K562 (cell line): Measurements from ENCODE around the gene SIGLEC7. TPM values are rescaled to one million over a fixed set of nuclear protein-coding genes. Genes with fewer than 3 reads are reported as not detected.
A peak's percentile ranks its signal among the peaks of the same experiment; 100 is the strongest.

Experiments
- ATAC-seq: fragments of 200-7000 bp; cut with Tn5 transposase; 3 replicates; pipeline ENCODE4 v1.9.1; 2020; ENCODE audit warnings: moderate library complexity
- BruUV-seq: library from RNA; stranded (reverse); fragments of 400-500 nt; replicated peaks from 2 replicates; lab custom pipeline; 2021; lab: Mats Ljungman, UMichigan
- CTCF ChIA-PET: fragments of 300-600 bp; formaldehyde crosslinking; extraction: SDS; loops from one replicate; lab custom pipeline; 2021; ENCODE audit warnings: low intra/inter-chr PET ratio; lab: Yijun Ruan, JAX
- POLR2A ChIA-PET: fragments of 300-600, 350-650 bp; sonication (Branson Sonifier 250); formaldehyde crosslinking; extraction: SDS; loops from one replicate; lab custom pipeline; 2021; ENCODE audit warnings: antibody characterized with exemption, inconsistent platforms; lab: Yijun Ruan, JAX
- DNase-seq, 4 experiments: peaks; one replicate each; pipeline versions ENCODE4 v3.0.0 to v3.0.0-alpha.2; 2011 to 2018; ENCODE audit warnings: low spot score in 3 of 4, mixed read lengths in 3 of 4; ENCODE audit errors: extremely low read depth in 1 of 4
- FAIRE-seq: peaks from 2 replicates; lab custom pipeline; 2011; peaks lifted over from hg19 to GRCh38; lab: Jason Lieb, UNC
- H2AFZ ChIP-seq: 2 replicates; pipeline ENCODE4 v1.6.0; 2011; ENCODE audit warnings: low read depth, low read length, control low read depth, inconsistent platforms
- H3K27ac ChIP-seq: fragments of 200-600 bp; 3 replicates; pipeline ENCODE4 v1.8.0; 2011; ENCODE audit warnings: low read depth, mild to moderate bottlenecking, control low read depth, inconsistent platforms, low read length, moderate library complexity, mixed read lengths; ENCODE audit errors: extremely low read depth
- H3K27me3 ChIP-seq, 2 experiments: fragments of 300-600 bp in 1 of 2; 2 replicates in 1 of 2; 3 replicates in 1 of 2; pipeline versions ENCODE4 v1.6.0 to v1.8.0; 2011; ENCODE audit warnings: inconsistent platforms in 2 of 2, low read length in 2 of 2, mild to moderate bottlenecking in 1 of 2, mixed read lengths in 1 of 2, moderate library complexity in 1 of 2; ENCODE audit not compliant: control insufficient read depth in 2 of 2, insufficient read depth in 2 of 2
- H3K36me3 ChIP-seq: fragments of 300-600 bp; 3 replicates; pipeline ENCODE4 v1.8.0; 2011; ENCODE audit warnings: mild to moderate bottlenecking, low read length, inconsistent platforms; ENCODE audit not compliant: control insufficient read depth, insufficient read depth
- H3K4me1 ChIP-seq, 2 experiments: fragments of 200-600 bp in 1 of 2; replicated peaks in 1 of 2; 2 replicates in 1 of 2; 3 replicates in 1 of 2; pipeline versions ENCODE4 v1.5.1 to v1.8.0; 2011; ENCODE audit warnings: inconsistent platforms in 2 of 2, low read length in 2 of 2, mild to moderate bottlenecking in 1 of 2, mixed read lengths in 1 of 2, moderate library complexity in 1 of 2; ENCODE audit not compliant: control insufficient read depth in 2 of 2, insufficient read depth in 2 of 2
- H3K4me2 ChIP-seq: 2 replicates; pipeline ENCODE4 v1.6.1; 2011; ENCODE audit warnings: low read length, control low read depth, inconsistent platforms, mixed read lengths; ENCODE audit not compliant: insufficient read depth
- H3K4me3 ChIP-seq: fragments of 200-600 bp; sonication (generic), shearing (Covaris generic); 2 replicates; pipeline ENCODE4 v1.5.1; 2016; ENCODE audit warnings: control low read depth, inconsistent platforms
- H3K79me2 ChIP-seq: fragments of 200-600 bp; 3 replicates; pipeline ENCODE4 v1.8.0; 2011; ENCODE audit warnings: low read length, inconsistent platforms; ENCODE audit not compliant: control insufficient read depth, insufficient read depth
- H3K9ac ChIP-seq, 2 experiments: 2 replicates each; pipeline versions ENCODE4 v1.6.0 to v1.6.1; 2011; ENCODE audit warnings: low read depth in 2 of 2, low read length in 2 of 2, control low read depth in 1 of 2, inconsistent platforms in 1 of 2, mild to moderate bottlenecking in 1 of 2, mixed read lengths in 1 of 2; ENCODE audit not compliant: insufficient read depth in 1 of 2
- H3K9me1 ChIP-seq: one replicate; pipeline ENCODE4 v1.6.0; 2011; ENCODE audit warnings: inconsistent platforms, mild to moderate bottlenecking, low read length, moderate library complexity; ENCODE audit not compliant: control insufficient read depth, insufficient read depth
- H3K9me3 ChIP-seq: replicated peaks from 2 replicates; pipeline ENCODE4 v1.5.1; 2011; ENCODE audit warnings: low read depth, low read length, inconsistent platforms; ENCODE audit not compliant: control insufficient read depth, insufficient read depth
- H4K20me1 ChIP-seq: replicated peaks from 2 replicates; pipeline ENCODE4 v1.6.1; 2011; ENCODE audit warnings: low read length, inconsistent platforms, mixed read lengths; ENCODE audit not compliant: control insufficient read depth, insufficient read depth
- AFF1 ChIP-seq, 2 experiments: fragments of 450-650 bp; IDR thresholded peaks; 2 replicates each; pipeline ENCODE4 v1.6.1; 2018; ENCODE audit warnings: mild to moderate bottlenecking in 2 of 2, low read depth in 1 of 2; ENCODE audit not compliant: partially characterized antibody in 2 of 2
- CHD4 ChIP-seq: fragments of 200-600 bp; sonication (generic); IDR thresholded peaks from 3 replicates; pipeline ENCODE4 v1.6.1; 2012; ENCODE audit warnings: low read depth, mild to moderate bottlenecking, mixed read lengths, low read length, inconsistent platforms; ENCODE audit not compliant: insufficient read depth, insufficient replicate concordance, poor library complexity, severe bottlenecking
- CXXC5 ChIP-seq: fragments of 250-450 bp; sonication (Bioruptor Pico); IDR thresholded peaks from 2 replicates; pipeline ENCODE4 v1.8.0; 2022; ENCODE audit warnings: inconsistent platforms, mild to moderate bottlenecking, moderate library complexity
- HNRNPUL1 ChIP-seq: fragments of 200-400 bp; formaldehyde crosslinking; IDR thresholded peaks from 2 replicates; pipeline ENCODE4 v1.6.1; 2017; ENCODE audit warnings: low read length
- KLF16 ChIP-seq: IDR thresholded peaks from 2 replicates; pipeline ENCODE4 v1.6.1; 2016; ENCODE audit warnings: antibody characterized with exemption
- MTF1 ChIP-seq: fragments of 250-450 bp; sonication (Bioruptor Pico); IDR thresholded peaks from 2 replicates; pipeline ENCODE4 v1.9.0; 2021; ENCODE audit warnings: moderate library complexity, mild to moderate bottlenecking, inconsistent platforms, borderline replicate concordance
- NFIX ChIP-seq: fragments of 250-450 bp; sonication (Bioruptor Pico); IDR thresholded peaks from 2 replicates; pipeline ENCODE4 v1.4.0; 2020; ENCODE audit warnings: low read depth, mild to moderate bottlenecking, moderate library complexity
- PYGO2 ChIP-seq: fragments of 450-650 bp; IDR thresholded peaks from 2 replicates; pipeline ENCODE4 v1.6.1; 2016; ENCODE audit warnings: mild to moderate bottlenecking, missing genetic modification characterization, moderate library complexity, missing compliant biosample characterization
- SIRT6 ChIP-seq: IDR thresholded peaks from one replicate; pipeline ENCODE4 v1.6.1; 2012; ENCODE audit warnings: low read depth, mild to moderate bottlenecking, control low read depth, inconsistent platforms, low read length, moderate library complexity
- ZNF274 ChIP-seq: IDR thresholded peaks from 2 replicates; pipeline ENCODE4 v1.6.1; 2011; ENCODE audit warnings: low read depth, mild to moderate bottlenecking, low read length, moderate library complexity, borderline replicate concordance
- WGBS: fragments of 100-300 bp; shearing (Covaris generic); methylation state at CpG from one replicate; pipeline ENCODE4 v1.1.6; 2016; ENCODE audit warnings: low coverage, mixed read lengths; ENCODE audit not compliant: insufficient coverage; ENCODE audit errors: missing lambda C conversion rate; 5-methylcytosine and 5-hydroxymethylcytosine counted together
- in situ Hi-C: fragments of 300-500 bp; cut with MboI; formaldehyde crosslinking; loops from 4 replicates; pipeline ENCODE4 v1.15.0; 2018; ENCODE audit warnings: inconsistent platforms, mixed read lengths
- intact Hi-C: fragments of 100-400 bp; cut with micrococcal nuclease; formaldehyde crosslinking; loops from 2 replicates; pipeline ENCODE4 v1.14.2; 2022
- polyA plus RNA-seq, 8 experiments: library from polyadenylated mRNA; depleted of rRNA in 4 of 8; stranded (reverse) in 5 of 8; unstranded in 3 of 8; fragments of >200 nt; fragmentation: Nextera tagmentation in 2 of 8; fragmentation: Illumina TruSeq in 1 of 8; extraction: Ambion mirVana in 2 of 8; extraction: Trizol in 1 of 8; gene quantifications; 2 replicates each; pipeline versions ENCODE4 v1.2.1 to v1.2.3, GENCODE V29; 2011 to 2014; ENCODE audit warnings: inconsistent platforms in 1 of 8, missing spikeins in 1 of 8
- total RNA-seq, 7 experiments: library from RNA; depleted of rRNA in 6 of 7; stranded (reverse); fragments of >200 nt in 6 of 7; fragmentation: Illumina TruSeq in 2 of 7; extraction: Trizol in 2 of 7; gene quantifications; 2 replicates each; pipeline versions ENCODE4 v1.2.1 to v1.2.3, GENCODE V29; 2011 to 2021; ENCODE audit warnings: low replicate concordance in 1 of 7
- TF ChIP-seq, protein P1 (sequence below): sonication (generic); formaldehyde crosslinking; IDR thresholded peaks from 2 replicates; pipeline ENCODE4 v1.8.0; 2023; ENCODE audit warnings: mild to moderate bottlenecking, missing genetic modification reagents

Gene SIGLEC7
- total and polyA plus RNA-seq, 9 of the 15 experiments (the other 6 are each of a cell fraction or from before 2014, with no cell fraction given), result 0.10 to 0.12 TPM; not detected in 7

GRCh38 chr19:51157265-51157664 is 15.2 kb downstream of the SIGLEC7 start (continued):
- no peak for TF ChIP-seq ZNF274
- TF ChIP-seq HNRNPUL1, result no peak
- no peak for TF ChIP-seq MTF1 (CRISPR knock-in tag)
- TF ChIP-seq, all 486 proteins: peak for 0

DNA sequence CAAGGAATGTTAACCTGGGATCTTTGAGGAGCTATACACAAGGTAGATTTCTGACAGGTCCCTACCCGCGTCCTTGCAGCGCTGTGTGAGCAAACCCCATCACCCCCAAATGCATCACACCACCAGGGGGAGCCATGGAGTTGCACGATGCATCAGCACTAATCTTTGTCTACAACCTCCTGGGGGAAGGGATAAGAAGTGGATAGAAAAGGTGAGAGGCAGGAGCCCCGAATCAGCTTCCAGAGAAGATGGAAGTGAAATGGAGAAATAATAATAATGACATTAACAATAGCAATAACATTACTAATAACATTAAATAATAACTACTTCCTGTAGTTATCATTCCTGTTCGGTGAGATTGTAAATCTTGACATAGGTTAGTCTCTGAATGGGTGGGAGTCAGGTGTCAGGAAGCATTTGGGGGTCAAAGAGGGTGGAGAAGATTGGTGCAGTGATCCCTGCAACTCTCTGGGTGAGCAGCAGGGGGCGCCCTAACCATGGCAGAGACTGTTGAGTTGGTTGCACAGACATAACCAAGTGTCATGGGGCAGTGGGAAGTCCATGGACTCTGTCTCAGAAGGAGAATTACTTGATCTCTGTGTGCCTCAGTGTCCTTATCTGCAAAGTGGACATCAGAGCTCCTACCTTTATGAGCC is 16.5 kb downstream of the SIGLEC7 start:
- Histone ChIP-seq H3K79me2 (no peaks in the 10 kb centered on the region), H3K9me3 (no peaks in the 10 kb centered on the region), H3K4me1 (peaks cover 0 to 9% of the 10 kb centered on the region in 2 experiments; a peak in 2 of 5 replicates), H3K9me1 (no peaks in the 10 kb centered on the region), H3K4me3 (no peak overlapping the region), H3K9ac (no peak overlapping the region), H3K36me3 (no peaks in the 10 kb centered on the region), H2AFZ (peak overlapping the region; percentile 49; the same call in 1 of the 2 replicates), H3K27ac (peak overlapping the region; percentile 34; the same call in 1 of the 3 replicates), H4K20me1 (no peaks in the 10 kb centered on the region; the same call in 1 of the 2 replicates), H3K27me3 (peaks cover 3 to 18% of the 10 kb centered on the region in 2 experiments; a peak in 3 of 5 replicates), H3K4me2 (no peak overlapping the region; the same call in 1 of the 2 replicates)
- in situ Hi-C loops, result loop anchor here (5.0 to 25.0 kb wide), 2 partner anchors 99 to 504 kb away; no protein-coding TSS in a partner anchor
- FAIRE-seq (peak; percentile 97), ATAC-seq (peak; percentile 96), DNase-seq (peak; percentile 73 to 85 (median 78))
- intact Hi-C loops, result loop anchor here (1.0 to 10.0 kb wide), 3 partner anchors 11 to 496 kb away; no protein-coding TSS in a partner anchor
- CTCF ChIA-PET, result interaction anchor here (0.5 to 2.1 kb wide), 10 partner anchors 11 to 479 kb away, joined by 3 to 34 read pairs (median 3); no protein-coding TSS in a partner anchor
- 7% methylated on average over 7 of the region's 7 CpGs for WGBS
- POLR2A ChIA-PET, result interaction anchor here (0.6 to 1.4 kb wide), 4 partner anchors 10 to 121 kb away, joined by 3 to 5 read pairs (median 3); no protein-coding TSS in a partner anchor
- BruUV-seq, result no TSS peak
- TF ChIP-seq, protein P1, sequence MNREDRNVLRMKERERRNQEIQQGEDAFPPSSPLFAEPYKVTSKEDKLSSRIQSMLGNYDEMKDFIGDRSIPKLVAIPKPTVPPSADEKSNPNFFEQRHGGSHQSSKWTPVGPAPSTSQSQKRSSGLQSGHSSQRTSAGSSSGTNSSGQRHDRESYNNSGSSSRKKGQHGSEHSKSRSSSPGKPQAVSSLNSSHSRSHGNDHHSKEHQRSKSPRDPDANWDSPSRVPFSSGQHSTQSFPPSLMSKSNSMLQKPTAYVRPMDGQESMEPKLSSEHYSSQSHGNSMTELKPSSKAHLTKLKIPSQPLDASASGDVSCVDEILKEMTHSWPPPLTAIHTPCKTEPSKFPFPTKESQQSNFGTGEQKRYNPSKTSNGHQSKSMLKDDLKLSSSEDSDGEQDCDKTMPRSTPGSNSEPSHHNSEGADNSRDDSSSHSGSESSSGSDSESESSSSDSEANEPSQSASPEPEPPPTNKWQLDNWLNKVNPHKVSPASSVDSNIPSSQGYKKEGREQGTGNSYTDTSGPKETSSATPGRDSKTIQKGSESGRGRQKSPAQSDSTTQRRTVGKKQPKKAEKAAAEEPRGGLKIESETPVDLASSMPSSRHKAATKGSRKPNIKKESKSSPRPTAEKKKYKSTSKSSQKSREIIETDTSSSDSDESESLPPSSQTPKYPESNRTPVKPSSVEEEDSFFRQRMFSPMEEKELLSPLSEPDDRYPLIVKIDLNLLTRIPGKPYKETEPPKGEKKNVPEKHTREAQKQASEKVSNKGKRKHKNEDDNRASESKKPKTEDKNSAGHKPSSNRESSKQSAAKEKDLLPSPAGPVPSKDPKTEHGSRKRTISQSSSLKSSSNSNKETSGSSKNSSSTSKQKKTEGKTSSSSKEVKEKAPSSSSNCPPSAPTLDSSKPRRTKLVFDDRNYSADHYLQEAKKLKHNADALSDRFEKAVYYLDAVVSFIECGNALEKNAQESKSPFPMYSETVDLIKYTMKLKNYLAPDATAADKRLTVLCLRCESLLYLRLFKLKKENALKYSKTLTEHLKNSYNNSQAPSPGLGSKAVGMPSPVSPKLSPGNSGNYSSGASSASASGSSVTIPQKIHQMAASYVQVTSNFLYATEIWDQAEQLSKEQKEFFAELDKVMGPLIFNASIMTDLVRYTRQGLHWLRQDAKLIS, result no peak
- no peak for TF ChIP-seq AFF1 (IDR thresholded peaks at IDR 0.05; ENCODE audit: low read depth in 1 of 2, partially characterized antibody in 2 of 2)
- no peak for TF ChIP-seq PYGO2 (tag)
- no peak for TF ChIP-seq NFIX
- no peak for TF ChIP-seq CHD4
- TF ChIP-seq SIRT6, result no peak
- no peak for TF ChIP-seq CXXC5
- peak; percentile 32; the same call in 1 of the 2 replicates for TF ChIP-seq KLF16
